T-helper 17 cell (primary cell): ENCODE results near the gene CTNND1. TPM values are rescaled to one million over a fixed set of nuclear protein-coding genes. Genes with fewer than 3 reads are reported as not detected.
A peak's percentile ranks its signal among the peaks of the same experiment; 100 is the strongest.
"Not testable (repeated sequence)": the region's sequence is repeated elsewhere in the genome, so short reads cannot be mapped to it uniquely, and the experiment has no call there.

Experiments
- ATAC-seq: fragments of 150-1000 bp; cut with Tn5 transposase; 2 replicates; pipeline ENCODE4 v1.10.0; 2021; ENCODE audit warnings: mild to moderate bottlenecking, moderate library complexity
- DNase-seq, 3 donors: peaks; one replicate each; pipeline versions ENCODE4 v3.0.0 to v3.0.0-alpha.2; 2020 to 2021
- H3K9me3 ChIP-seq: one replicate; pipeline ENCODE4 v1.7.0; 2013; ENCODE audit warnings: low read length, mild to moderate bottlenecking; ENCODE audit not compliant: control insufficient read depth, poor library complexity, severe bottlenecking
- H3K27ac Mint-ChIP-seq: one replicate; pipeline ENCODE4 v1.8.0; 2022; ENCODE audit warnings: mild to moderate bottlenecking, moderate library complexity, mixed read lengths
- H3K27me3 Mint-ChIP-seq: one replicate; pipeline ENCODE4 v1.8.0; 2022; ENCODE audit warnings: mixed read lengths
- H3K36me3 Mint-ChIP-seq: one replicate; pipeline ENCODE4 v1.8.0; 2022; ENCODE audit warnings: low read depth, mixed read lengths
- H3K4me1 Mint-ChIP-seq: one replicate; pipeline ENCODE4 v1.8.0; 2022; ENCODE audit warnings: mild to moderate bottlenecking, mixed read lengths
- H3K4me3 Mint-ChIP-seq: one replicate; pipeline ENCODE4 v1.8.0; 2022; ENCODE audit warnings: mild to moderate bottlenecking, moderate library complexity, mixed read lengths
- total RNA-seq, 4 donors: library from RNA in 2 of 4; stranded (reverse) in 2 of 4; gene quantifications; one replicate each; pipeline ENCODE4 v1.2.3 and lab custom pipeline; 2022 to 2026

The CTNND1 gene
- total RNA-seq, 2 donors from 2014 or later: 9.9 to 14.1 TPM

DNA sequence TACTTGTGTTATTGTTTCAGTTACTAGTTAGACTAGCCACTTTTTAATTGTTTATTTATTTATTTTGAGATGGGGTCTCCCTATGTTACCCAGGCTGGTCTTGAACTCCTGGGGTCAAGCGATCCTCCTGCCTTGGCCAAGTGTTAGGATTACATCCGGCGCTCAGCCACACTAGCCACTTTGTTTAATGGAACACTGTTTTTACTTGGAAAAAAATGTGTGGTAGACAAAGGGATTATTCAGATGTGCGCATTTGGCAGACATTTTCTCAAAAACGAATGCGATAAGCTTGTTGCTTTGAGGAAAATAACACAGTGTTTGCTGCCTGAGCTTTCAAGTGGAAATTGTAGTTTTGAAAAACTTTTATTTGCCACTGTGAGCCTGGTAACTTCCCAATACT is 51.0 kb downstream of the CTNND1 start:
- Mint-ChIP-seq H3K4me3 (no peak overlapping the region), H3K36me3 (peaks cover 15% of the 10 kb centered on the region), H3K27me3 (no peaks in the 10 kb centered on the region), H3K27ac (no peak overlapping the region), H3K4me1 (no peaks in the 10 kb centered on the region)
- H3K9me3 ChIP-seq: no peaks in the 10 kb centered on the region
- DNase-seq (no peak), ATAC-seq (no peak)

- ATAC-seq (no peak), DNase-seq (no peak)
- peak overlapping the region; percentile 72 for H3K27ac Mint-ChIP-seq
- H3K4me3 Mint-ChIP-seq: no peak overlapping the region
- H3K4me1 Mint-ChIP-seq: no peaks in the 10 kb centered on the region
- peaks cover 15% of the 10 kb centered on the region for H3K36me3 Mint-ChIP-seq
- H3K9me3 ChIP-seq: no peaks in the 10 kb centered on the region
- H3K27me3 Mint-ChIP-seq: no peaks in the 10 kb centered on the region
Observed at GRCh38 chr11:57815476-57815875, 53.9 kb downstream of the CTNND1 start.

GRCh38 chr11:57815877-57816276 is 54.3 kb downstream of the CTNND1 start:
- H3K4me1 Mint-ChIP-seq: no peaks in the 10 kb centered on the region
- ATAC-seq (no peak), DNase-seq (no peak)
- H3K27ac Mint-ChIP-seq: no peak overlapping the region
- H3K36me3 Mint-ChIP-seq: peaks cover 15% of the 10 kb centered on the region
- H3K9me3 ChIP-seq: no peaks in the 10 kb centered on the region
- H3K4me3 Mint-ChIP-seq: no peak overlapping the region
- no peaks in the 10 kb centered on the region for H3K27me3 Mint-ChIP-seq

GRCh38 chr11:57818812-57819211 is 57.2 kb downstream of the CTNND1 start:
- no peaks in the 10 kb centered on the region for H3K4me1 Mint-ChIP-seq
- no peak for DNase-seq
- no peak for ATAC-seq
- peaks cover 12% of the 10 kb centered on the region for H3K27me3 Mint-ChIP-seq
- peaks cover 17% of the 10 kb centered on the region for H3K36me3 Mint-ChIP-seq
- no peak overlapping the region for H3K4me3 Mint-ChIP-seq
- no peaks in the 10 kb centered on the region for H3K9me3 ChIP-seq
- no peak overlapping the region for H3K27ac Mint-ChIP-seq

DNA sequence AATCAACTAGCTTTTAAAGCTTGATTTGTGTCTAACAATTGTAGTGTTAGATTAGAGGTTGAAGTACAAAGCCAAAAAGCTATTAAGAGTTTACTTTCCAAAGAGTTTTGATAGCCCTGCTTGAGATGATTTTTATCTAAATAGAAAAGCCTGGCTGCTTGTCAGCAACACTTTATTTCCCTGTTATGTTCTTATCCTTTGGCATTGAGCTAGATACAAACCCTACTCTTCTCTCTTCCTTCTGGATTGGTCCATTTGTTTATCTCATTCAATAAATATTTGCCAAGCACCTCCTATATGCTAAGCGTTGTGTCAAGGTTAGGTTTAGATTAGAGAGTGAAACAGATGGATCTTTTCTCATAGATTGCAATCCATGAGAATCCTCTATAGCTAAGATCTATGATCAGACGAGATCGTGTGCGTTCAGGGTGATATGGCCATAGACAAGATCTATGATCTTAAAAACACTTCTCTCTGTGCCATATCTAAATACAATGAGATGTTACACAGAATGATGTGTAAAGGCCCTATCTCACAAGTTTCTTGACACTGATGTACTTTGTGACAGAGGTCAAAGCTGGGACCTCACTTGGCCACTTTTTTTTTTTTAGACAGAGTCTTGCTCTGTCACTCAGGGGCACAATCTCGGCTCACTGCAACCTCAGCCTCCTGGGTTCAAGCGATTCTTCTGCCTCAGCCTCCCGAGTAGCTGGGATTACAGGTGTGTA is 57.8 kb downstream of the CTNND1 start:
- Mint-ChIP-seq H3K4me1 (no peaks in the 10 kb centered on the region), H3K27ac (no peak overlapping the region), H3K4me3 (no peak overlapping the region), H3K36me3 (peaks cover 14% of the 10 kb centered on the region), H3K27me3 (peaks cover 16% of the 10 kb centered on the region)
- DNase-seq: no peak
- ATAC-seq: no peak
- no peaks in the 10 kb centered on the region for H3K9me3 ChIP-seq

DNA sequence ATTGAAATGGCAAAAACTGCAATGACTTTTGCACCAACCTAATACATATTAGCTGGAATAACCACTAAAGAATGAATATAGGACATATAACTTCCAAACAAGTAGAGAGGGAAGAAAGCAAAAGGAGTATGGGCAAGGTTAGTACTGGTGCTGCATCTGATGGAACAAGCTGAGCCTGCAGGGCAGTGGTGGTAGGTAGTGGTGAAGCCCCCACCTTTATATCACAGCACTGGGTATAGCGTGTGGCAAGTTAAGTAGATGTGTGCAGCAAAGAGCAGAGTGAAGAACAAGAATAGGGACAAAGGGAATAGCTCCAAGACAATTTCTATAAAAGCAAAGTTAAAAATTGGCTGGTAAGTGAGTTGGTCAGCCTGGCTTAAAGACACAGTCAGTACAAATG is 62.3 kb downstream of the CTNND1 start:
- Mint-ChIP-seq H3K27me3 (peaks cover 41% of the 10 kb centered on the region), H3K4me3 (no peak overlapping the region), H3K4me1 (peaks cover 2% of the 10 kb centered on the region), H3K36me3 (peaks cover 2% of the 10 kb centered on the region), H3K27ac (no peak overlapping the region)
- no peak for DNase-seq
- H3K9me3 ChIP-seq: no peaks in the 10 kb centered on the region
- ATAC-seq: no peak

DNA sequence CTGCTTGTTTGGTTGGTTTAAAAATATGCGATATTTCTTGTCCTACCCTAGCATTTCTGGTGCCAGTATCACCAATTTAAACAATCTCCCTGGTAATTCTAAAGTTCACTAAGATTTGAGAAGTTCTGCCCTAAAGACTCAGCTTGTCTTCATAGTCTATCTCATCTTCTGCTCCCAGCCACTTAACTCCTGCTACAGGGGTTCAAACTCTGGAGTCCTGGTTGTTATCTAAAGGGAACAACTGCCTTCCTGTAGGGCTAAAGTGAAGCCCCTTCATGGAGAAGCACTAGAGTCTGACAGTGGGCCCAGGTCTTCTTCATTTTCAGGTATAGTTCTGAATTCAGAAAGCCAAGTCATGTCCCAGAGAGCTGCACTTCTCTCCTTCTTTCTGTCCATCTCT is 73.2 kb downstream of the CTNND1 start:
- no peak overlapping the region for H3K27ac Mint-ChIP-seq
- H3K36me3 Mint-ChIP-seq: no peaks in the 10 kb centered on the region
- no peaks in the 10 kb centered on the region for H3K9me3 ChIP-seq
- no peak overlapping the region for H3K4me3 Mint-ChIP-seq
- ATAC-seq (no peak), DNase-seq (no peak)
- no peaks in the 10 kb centered on the region for H3K4me1 Mint-ChIP-seq
- peaks cover 47% of the 10 kb centered on the region for H3K27me3 Mint-ChIP-seq

DNA sequence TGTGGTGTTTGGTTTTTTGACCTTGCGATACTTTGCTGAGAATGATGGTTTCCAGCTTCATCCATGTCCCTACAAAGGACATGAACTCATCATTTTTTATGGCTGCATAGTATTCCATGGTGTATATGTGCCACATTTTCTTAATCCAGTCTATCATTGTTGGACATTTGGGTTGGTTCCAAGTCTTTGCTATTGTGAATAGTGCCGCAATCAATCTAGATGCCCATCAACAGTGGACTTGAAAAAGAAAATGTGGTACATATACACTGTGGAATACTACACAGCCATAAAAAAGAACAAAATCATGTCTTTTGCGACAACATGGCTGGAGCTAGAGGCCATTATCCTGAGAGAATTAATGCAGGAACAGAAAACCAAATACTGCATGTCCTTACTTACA is 77.0 kb downstream of the CTNND1 start:
- H3K9me3 ChIP-seq, H3K4me3 Mint-ChIP-seq, H3K4me1 Mint-ChIP-seq, ATAC-seq, DNase-seq, H3K36me3 Mint-ChIP-seq, H3K27ac Mint-ChIP-seq: not testable (repeated sequence)
- peaks cover 20% of the 10 kb centered on the region for H3K27me3 Mint-ChIP-seq

GRCh38 chr11:57842873-57843272 is 81.3 kb downstream of the CTNND1 start:
- H3K9me3 ChIP-seq: no peaks in the 10 kb centered on the region
- DNase-seq (no peak), ATAC-seq (no peak)
- Mint-ChIP-seq H3K36me3 (no peaks in the 10 kb centered on the region), H3K27me3 (no peaks in the 10 kb centered on the region), H3K4me1 (no peaks in the 10 kb centered on the region), H3K4me3 (no peak overlapping the region), H3K27ac (no peak overlapping the region)

DNA sequence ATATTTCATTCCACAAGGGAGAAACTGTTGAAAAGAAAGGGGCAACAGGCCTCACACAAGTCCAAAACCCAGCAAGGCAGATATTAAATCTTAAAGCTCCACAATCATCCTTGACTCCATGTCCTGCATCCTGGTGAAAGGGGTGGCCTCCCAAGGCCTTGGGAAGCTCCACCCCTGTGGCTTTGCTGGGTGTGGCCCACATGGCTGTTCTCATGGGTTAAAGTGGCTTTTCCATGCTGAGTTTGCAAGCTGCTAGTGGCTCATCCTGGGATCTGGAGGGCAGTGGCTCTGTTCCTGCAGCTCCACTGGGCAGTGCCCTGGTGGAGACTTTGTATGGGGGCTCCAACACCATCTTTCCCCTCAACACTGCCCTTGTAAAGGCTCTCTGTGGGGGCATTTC is 106.4 kb downstream of the CTNND1 start:
- no peak overlapping the region for H3K4me3 Mint-ChIP-seq

GRCh38 chr11:57868491-57868890 is 106.9 kb downstream of the CTNND1 start:
- peaks cover 18% of the 10 kb centered on the region for H3K27me3 Mint-ChIP-seq
- H3K27ac Mint-ChIP-seq: no peak overlapping the region
- no peaks in the 10 kb centered on the region for H3K9me3 ChIP-seq
- no peaks in the 10 kb centered on the region for H3K4me1 Mint-ChIP-seq
- H3K36me3 Mint-ChIP-seq: no peaks in the 10 kb centered on the region
- H3K4me3 Mint-ChIP-seq: no peak overlapping the region
- ATAC-seq (no peak), DNase-seq (no peak)

More for the DNA sequence above, 106.4 kb downstream of the CTNND1 start:
- DNase-seq (no peak), ATAC-seq (no peak)
- no peaks in the 10 kb centered on the region for H3K9me3 ChIP-seq
- H3K4me1 Mint-ChIP-seq: no peaks in the 10 kb centered on the region
- no peaks in the 10 kb centered on the region for H3K36me3 Mint-ChIP-seq
- peaks cover 13% of the 10 kb centered on the region for H3K27me3 Mint-ChIP-seq
- no peak overlapping the region for H3K27ac Mint-ChIP-seq

Other genes starting within 250 kb of the CTNND1 start
- 1 to 10 TPM; 7.8 to 8.0 TPM for gene SLC43A1, start 246.1 kb upstream of the CTNND1 start, total RNA-seq
- gene TIMM10, start 231.0 kb upstream of the CTNND1 start, total RNA-seq: 10 to 100 TPM; 17.0 to 19.1 TPM
- gene SMTNL1, start 224.2 kb upstream of the CTNND1 start, total RNA-seq: not detected
- 10 to 100 TPM; 58.9 to 64.1 TPM for gene UBE2L6, start 194.1 kb upstream of the CTNND1 start, total RNA-seq
- gene SERPING1, start 164.1 kb upstream of the CTNND1 start, total RNA-seq: under 1 TPM in 1 of 2 donors, not detected in 1; 0.57 TPM
- 1 to 10 TPM; 1.2 to 1.8 TPM for gene YPEL4, start 111.9 kb upstream of the CTNND1 start, total RNA-seq
- gene CLP1, start 104.0 kb upstream of the CTNND1 start, total RNA-seq: 10 to 100 TPM; 11.7 to 22.7 TPM
- 10 to 100 TPM; 51.9 to 55.6 TPM for gene ZDHHC5, start 93.7 kb upstream of the CTNND1 start, total RNA-seq
- gene MED19, start 49.6 kb upstream of the CTNND1 start, total RNA-seq: 10 to 100 TPM; 16.6 to 18.1 TPM
- 10 to 100 TPM; 38.3 to 44.0 TPM for gene TMX2, start 49.2 kb upstream of the CTNND1 start, total RNA-seq
- 10 to 100 TPM; 70.0 to 72.6 TPM for gene SELENOH, start 20.3 kb upstream of the CTNND1 start, total RNA-seq
- gene BTBD18, start 10.0 kb upstream of the CTNND1 start, total RNA-seq: not detected